Measurements from ENCODE around the gene WBP2NL.

GRCh38 chr22:42066937-42067336 lies 68.3 kb downstream of the WBP2NL start:
- no peak for TF ChIP-seq CTCF (IDR thresholded peaks at IDR 0.05; ENCODE audit: low read depth, low read length, poor library complexity, severe bottlenecking)
- TF ChIP-seq EZH2phosphoT487 (IDR thresholded peaks at IDR 0.05; ENCODE audit: borderline replicate concordance, low read length) = no peak
